Fibroblast of lung (primary cell): Measurements from ENCODE around the gene GHRHR.

Experiments used
- CTCF ChIP-seq, 2 donors: IDR thresholded peaks in 1 of 2; conservative IDR thresholded peaks in 1 of 2; 1 replicate in 1 of 2; 2 replicates in 1 of 2; pipeline ENCODE4 v1.5.1; 2011 to 2012; ENCODE audit warnings: low read length in 2 of 2, control low read depth in 1 of 2, inconsistent platforms in 1 of 2, low read depth in 1 of 2, mild to moderate bottlenecking in 1 of 2
- EZH2 ChIP-seq: IDR thresholded peaks from 2 replicates; pipeline ENCODE4 v1.5.1; 2012; ENCODE audit warnings: low read length, control low read depth, mild to moderate bottlenecking; ENCODE audit errors: missing control alignments

GRCh38 chr7:30965372-30965771 lies 1.6 kb downstream of the GHRHR start:
- TF ChIP-seq CTCF (conservative IDR thresholded peaks at IDR 0.05 in 1 of 2, IDR thresholded peaks at IDR 0.05 in 1 of 2; ENCODE audit: low read depth in 1 of 2, low read length in 2 of 2) (no peak), EZH2 (no peak)
